Suprapubic skin (tissue), 4 donors: ENCODE measurements around the gene TIMM8B. TPM values are rescaled to one million over a fixed set of nuclear protein-coding genes. Genes with fewer than 3 reads are reported as not detected.
"Not testable (repeated sequence)": the region's sequence is repeated elsewhere in the genome, so short reads cannot be mapped to it uniquely, and the experiment has no call there.

ENCODE experiments used
- DNase-seq, 2 donors: peaks; one replicate each; pipeline ENCODE4 v3.0.0-alpha.2; 2019; ENCODE audit warnings: low spot score in 2 of 2
- H3K27ac ChIP-seq: fragments of 200-600 bp; sonication (generic); one replicate; pipeline ENCODE4 v1.5.1; 2019
- H3K27me3 ChIP-seq: fragments of 200-600 bp; sonication (generic); one replicate; pipeline ENCODE4 v1.5.1; 2019
- H3K36me3 ChIP-seq: fragments of 200-600 bp; sonication (generic); one replicate; pipeline ENCODE4 v1.5.1; 2019
- H3K4me1 ChIP-seq: fragments of 200-600 bp; sonication (generic); one replicate; pipeline ENCODE4 v1.5.1; 2019
- H3K4me3 ChIP-seq: fragments of 200-600 bp; sonication (generic); one replicate; pipeline ENCODE4 v1.5.1; 2019; ENCODE audit warnings: mild to moderate bottlenecking
- H3K9me3 ChIP-seq: fragments of 200-600 bp; sonication (generic); one replicate; pipeline ENCODE4 v1.5.1; 2019
- EP300 ChIP-seq: sonication (generic); formaldehyde crosslinking; IDR thresholded peaks from one replicate; pipeline ENCODE4 v1.6.1; 2017; ENCODE audit warnings: antibody characterized with exemption
- POLR2A ChIP-seq, 2 donors: fragments of 450-650 bp; IDR thresholded peaks; one replicate each; pipeline ENCODE4 v1.6.1; 2017; ENCODE audit warnings: antibody characterized with exemption in 2 of 2, mild to moderate bottlenecking in 2 of 2, moderate library complexity in 2 of 2
- POLR2AphosphoS5 ChIP-seq, 3 donors: sonication (generic); formaldehyde crosslinking; IDR thresholded peaks; one replicate each; pipeline ENCODE4 v1.6.1; 2017; ENCODE audit warnings: antibody characterized with exemption in 3 of 3
- WGBS: methylation state at CpG from one replicate; pipeline ENCODE4 v1.1.5; 2018; 5-methylcytosine and 5-hydroxymethylcytosine counted together
- total RNA-seq, 4 donors: library from RNA; depleted of rRNA; stranded (reverse); fragments of >200 nt; gene quantifications; one replicate each; pipeline ENCODE4 v1.1.0, GENCODE V29; 2016
- TF ChIP-seq, protein P1 (sequence below), 2 donors: fragments of 200-600 bp in 1 of 2; fragments of 450-650 bp in 1 of 2; sonication (generic) in 1 of 2; IDR thresholded peaks; one replicate each; pipeline ENCODE4 v1.5.1; 2016 to 2019; ENCODE audit warnings: antibody characterized with exemption in 2 of 2, mild to moderate bottlenecking in 1 of 2, moderate library complexity in 1 of 2

Gene TIMM8B
- total RNA-seq, 4 donors from 2014 or later, result 15.0 to 48.4 (median 37.1) TPM

GRCh38 chr11:112096194-112096593, 9.6 kb upstream of the TIMM8B start:
- TF ChIP-seq POLR2A (IDR thresholded peaks at IDR 0.05) (no peak), POLR2AphosphoS5 (IDR thresholded peaks at IDR 0.05) (no peak), EP300 (no peak)
- TF ChIP-seq, protein P1, sequence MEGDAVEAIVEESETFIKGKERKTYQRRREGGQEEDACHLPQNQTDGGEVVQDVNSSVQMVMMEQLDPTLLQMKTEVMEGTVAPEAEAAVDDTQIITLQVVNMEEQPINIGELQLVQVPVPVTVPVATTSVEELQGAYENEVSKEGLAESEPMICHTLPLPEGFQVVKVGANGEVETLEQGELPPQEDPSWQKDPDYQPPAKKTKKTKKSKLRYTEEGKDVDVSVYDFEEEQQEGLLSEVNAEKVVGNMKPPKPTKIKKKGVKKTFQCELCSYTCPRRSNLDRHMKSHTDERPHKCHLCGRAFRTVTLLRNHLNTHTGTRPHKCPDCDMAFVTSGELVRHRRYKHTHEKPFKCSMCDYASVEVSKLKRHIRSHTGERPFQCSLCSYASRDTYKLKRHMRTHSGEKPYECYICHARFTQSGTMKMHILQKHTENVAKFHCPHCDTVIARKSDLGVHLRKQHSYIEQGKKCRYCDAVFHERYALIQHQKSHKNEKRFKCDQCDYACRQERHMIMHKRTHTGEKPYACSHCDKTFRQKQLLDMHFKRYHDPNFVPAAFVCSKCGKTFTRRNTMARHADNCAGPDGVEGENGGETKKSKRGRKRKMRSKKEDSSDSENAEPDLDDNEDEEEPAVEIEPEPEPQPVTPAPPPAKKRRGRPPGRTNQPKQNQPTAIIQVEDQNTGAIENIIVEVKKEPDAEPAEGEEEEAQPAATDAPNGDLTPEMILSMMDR (IDR thresholded peaks at IDR 0.05), result no peak
- H3K9me3 ChIP-seq, result no peaks in the 10 kb centered on the region
- no peak for DNase-seq
- peaks cover 60% of the 10 kb centered on the region for H3K36me3 ChIP-seq
- no peak overlapping the region for H3K27ac ChIP-seq
- H3K4me3 ChIP-seq, result no peak overlapping the region
- H3K27me3 ChIP-seq, result no peaks in the 10 kb centered on the region
- no peaks in the 10 kb centered on the region for H3K4me1 ChIP-seq

- H3K27me3 ChIP-seq, H3K4me1 ChIP-seq, H3K27ac ChIP-seq, DNase-seq, H3K4me3 ChIP-seq, H3K9me3 ChIP-seq: not testable (repeated sequence)
- 95% methylated on average over 2 of the region's 2 CpGs for WGBS
- H3K36me3 ChIP-seq, result peaks cover 69% of the 10 kb centered on the region
These were observed 8.7 kb upstream of the TIMM8B start for GRCh38 chr11:112095302-112095701.

GRCh38 chr11:112087212-112087611, 656 bp upstream of the TIMM8B start:
- Histone ChIP-seq H3K27me3 (no peaks in the 10 kb centered on the region), H3K27ac (peak overlapping the region; percentile 83), H3K4me3 (peak overlapping the region; percentile 93), H3K4me1 (peaks cover 37% of the 10 kb centered on the region), H3K9me3 (no peaks in the 10 kb centered on the region), H3K36me3 (peaks cover 64% of the 10 kb centered on the region)
- no peak for DNase-seq
- 20% methylated on average over 10 of the region's 10 CpGs for WGBS
- TF ChIP-seq EP300, result no peak
- TF ChIP-seq, protein P1 (IDR thresholded peaks at IDR 0.05), result no peak
- no peak for TF ChIP-seq POLR2A (IDR thresholded peaks at IDR 0.05)

DNA sequence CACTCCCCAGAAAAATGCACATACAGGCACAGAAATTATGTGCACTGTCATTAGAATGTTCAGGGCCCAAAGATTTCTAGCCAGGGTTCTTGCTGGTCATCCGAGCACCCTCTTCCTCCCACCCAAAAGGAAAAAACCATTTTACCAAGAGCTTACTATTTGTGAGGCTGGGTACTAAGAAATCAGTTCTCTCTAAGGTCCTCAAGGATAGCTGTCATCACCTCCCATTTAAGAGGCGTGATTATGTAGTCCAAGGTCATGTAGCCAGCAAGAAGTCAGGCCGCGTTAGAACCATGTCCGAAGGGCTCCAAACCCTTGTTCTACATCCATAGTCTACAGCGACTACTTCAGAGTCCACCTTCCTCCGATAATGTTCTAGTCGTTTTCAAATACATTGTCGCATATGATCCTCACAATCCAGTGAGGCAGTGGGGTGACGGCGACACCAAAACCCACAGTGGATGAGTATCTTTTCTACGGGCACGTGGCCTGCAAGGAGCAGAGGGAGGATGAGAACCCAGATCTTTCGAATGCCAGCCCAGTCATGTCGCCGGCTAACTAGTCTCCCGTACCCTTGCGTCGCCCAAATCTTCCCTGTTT, 634 bp downstream of the TIMM8B start:
- WGBS, result 5% methylated on average over 19 of the region's 19 CpGs
- Histone ChIP-seq H3K9me3 (no peaks in the 10 kb centered on the region), H3K27me3 (no peaks in the 10 kb centered on the region), H3K36me3 (peaks cover 64% of the 10 kb centered on the region), H3K27ac (peak overlapping the region; percentile 83), H3K4me3 (peak overlapping the region; percentile 93), H3K4me1 (peaks cover 37% of the 10 kb centered on the region)
- no peak for DNase-seq
- TF ChIP-seq POLR2AphosphoS5 (IDR thresholded peaks at IDR 0.05) (no peak), POLR2A (IDR thresholded peaks at IDR 0.05) (no peak), EP300 (no peak)
- TF ChIP-seq, protein P1 (IDR thresholded peaks at IDR 0.05), result no peak

GRCh38 chr11:112082729-112083128, 3.8 kb downstream of the TIMM8B start:
- H3K4me3 ChIP-seq, result no peak overlapping the region
- WGBS, result 73% methylated on average over 4 of the region's 4 CpGs
- no peaks in the 10 kb centered on the region for H3K27me3 ChIP-seq
- TF ChIP-seq EP300 (no peak), POLR2AphosphoS5 (IDR thresholded peaks at IDR 0.05) (no peak), POLR2A (IDR thresholded peaks at IDR 0.05) (no peak)
- TF ChIP-seq, protein P1 (IDR thresholded peaks at IDR 0.05), result no peak
- H3K27ac ChIP-seq, result no peak overlapping the region
- DNase-seq, result no peak
- peaks cover 18% of the 10 kb centered on the region for H3K4me1 ChIP-seq
- peaks cover 72% of the 10 kb centered on the region for H3K36me3 ChIP-seq
- H3K9me3 ChIP-seq, result no peaks in the 10 kb centered on the region
